A549 (cell line): ENCODE data around the gene ARHGEF19.

ENCODE experiments used
- JUNB ChIP-seq: fragments of >200 bp; sonication (Bioruptor Twin); formaldehyde crosslinking; IDR thresholded peaks from 2 replicates; pipeline ENCODE4 v1.6.1; 2016
- TF ChIP-seq, protein P1 (sequence below): IDR thresholded peaks from 2 replicates; pipeline ENCODE4 v1.6.1; 2012

DNA sequence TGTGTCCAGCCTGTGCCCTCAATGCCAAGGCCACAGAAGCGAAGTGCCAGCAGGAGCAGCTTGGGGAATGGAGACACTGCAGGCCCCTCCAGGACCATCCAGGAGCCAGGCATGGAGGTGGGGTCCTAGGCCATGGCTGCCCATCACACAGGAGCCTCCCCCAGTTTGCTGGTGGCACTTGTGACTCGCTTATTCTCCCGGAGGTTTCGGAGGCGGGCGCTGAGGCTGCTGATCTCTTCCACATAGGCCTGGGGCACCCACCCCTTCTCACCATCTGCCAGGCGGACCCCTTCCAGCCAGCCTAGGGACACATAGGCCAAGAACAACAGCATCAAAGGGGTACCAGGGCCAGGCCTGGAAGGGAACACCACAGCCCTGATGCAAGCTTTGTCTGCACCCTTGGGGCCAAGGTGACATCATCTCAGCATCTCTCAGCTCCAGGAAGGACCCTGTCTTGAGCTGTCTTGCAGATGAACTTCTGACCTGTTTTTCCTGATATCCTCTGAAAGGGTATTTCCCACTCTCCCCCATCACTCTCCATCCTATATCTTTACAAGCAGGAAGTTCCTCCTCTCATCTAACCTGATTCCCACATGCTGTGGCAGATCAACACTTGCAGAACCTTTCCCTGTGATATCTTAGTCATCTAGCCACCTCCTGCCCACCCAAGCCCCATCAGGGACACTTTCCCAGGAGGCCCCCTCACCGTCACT lies 13.9 kb downstream of the ARHGEF19 start:
- TF ChIP-seq, protein P1, sequence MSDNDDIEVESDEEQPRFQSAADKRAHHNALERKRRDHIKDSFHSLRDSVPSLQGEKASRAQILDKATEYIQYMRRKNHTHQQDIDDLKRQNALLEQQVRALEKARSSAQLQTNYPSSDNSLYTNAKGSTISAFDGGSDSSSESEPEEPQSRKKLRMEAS: no peak
- no peak for TF ChIP-seq JUNB
